Ramos (cell line): ENCODE data around the gene PRKG1.

Source experiments
- in situ Hi-C: fragments of 300-500 bp; cut with MboI; formaldehyde crosslinking; loops from one replicate; pipeline ENCODE4 v1.14.3; 2022; ENCODE audit warnings: low sequenced_read_pairs; ENCODE audit not compliant: unreplicated experiment

PRKG1 gene

DNA sequence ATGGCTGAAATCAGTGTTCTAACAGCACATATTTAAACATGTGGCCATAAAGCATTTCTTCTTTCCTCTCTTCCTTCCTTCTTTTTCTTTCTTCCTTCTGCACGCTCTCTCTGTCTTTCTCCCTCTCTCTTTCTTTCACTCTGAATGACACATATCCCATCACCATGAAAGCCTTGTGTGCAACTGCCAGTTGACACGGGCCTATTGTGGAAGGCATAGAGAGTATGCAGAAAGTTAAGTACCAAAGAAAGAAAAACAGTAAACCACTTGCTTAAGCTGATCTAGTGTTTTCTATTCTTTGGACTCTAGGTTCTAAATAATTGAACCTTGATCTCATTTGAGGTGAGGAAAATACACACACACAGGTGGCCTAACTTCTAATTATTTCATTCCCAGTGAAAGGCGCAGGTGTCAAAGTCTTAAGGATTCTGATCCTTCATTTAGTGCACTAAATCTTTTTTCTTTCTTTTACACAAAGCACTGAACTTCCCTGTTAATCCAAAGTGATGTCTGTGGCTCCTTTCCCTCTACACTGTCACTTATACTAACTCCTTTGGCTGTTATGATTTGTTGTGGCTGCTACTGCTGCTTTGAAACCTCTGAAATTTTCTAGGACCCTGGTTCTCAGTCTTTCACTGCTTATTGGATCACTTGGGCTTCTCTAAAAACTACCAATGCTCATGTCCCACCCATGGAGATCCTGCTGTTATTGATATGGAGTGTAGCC is 1257.5 kb downstream of the PRKG1 start:
- in situ Hi-C loops, result no loop called here

DNA sequence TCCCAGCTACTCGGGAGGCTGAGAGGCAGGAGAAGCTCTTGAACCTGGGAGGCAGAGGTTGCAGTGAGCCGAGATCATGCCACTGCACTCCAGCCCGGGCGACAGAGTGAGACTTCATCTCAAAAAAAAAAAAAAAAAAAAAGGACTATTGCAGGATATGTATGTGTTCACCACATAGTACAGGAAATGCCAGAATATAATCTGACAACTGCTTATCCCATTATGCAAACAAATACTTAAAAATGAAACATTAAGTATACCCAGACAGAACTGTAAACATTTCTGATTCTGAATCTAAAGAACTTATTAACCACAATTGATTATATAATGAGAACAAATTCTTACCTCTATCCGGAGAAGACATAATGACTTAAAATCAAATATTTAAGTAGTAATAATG is 1258.5 kb downstream of the PRKG1 start:
- in situ Hi-C loops, result no loop called here

DNA sequence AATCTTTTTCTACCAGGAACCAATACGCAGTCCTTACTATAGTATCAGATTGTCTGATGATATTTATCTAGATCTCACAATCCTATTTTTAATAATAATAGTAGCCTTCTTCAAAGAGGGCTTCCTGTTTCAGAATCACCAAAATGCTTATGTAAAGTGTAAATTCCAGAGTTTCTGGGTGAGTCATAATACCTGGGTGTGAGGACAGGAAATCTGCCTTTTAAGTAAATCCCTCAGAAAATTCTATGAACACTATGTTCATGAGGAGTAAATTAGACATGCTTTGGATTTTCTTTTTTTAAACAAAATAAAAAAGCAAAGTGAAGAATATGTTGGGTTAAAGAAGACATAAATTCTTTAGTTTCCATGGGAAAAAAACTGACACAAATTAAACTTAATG is 1260.3 kb downstream of the PRKG1 start:
- in situ Hi-C loops, result no loop called here

- in situ Hi-C loops, result no loop called here
These were observed 1261.4 kb downstream of the PRKG1 start for GRCh38 chr10:52335665-52336064.

DNA sequence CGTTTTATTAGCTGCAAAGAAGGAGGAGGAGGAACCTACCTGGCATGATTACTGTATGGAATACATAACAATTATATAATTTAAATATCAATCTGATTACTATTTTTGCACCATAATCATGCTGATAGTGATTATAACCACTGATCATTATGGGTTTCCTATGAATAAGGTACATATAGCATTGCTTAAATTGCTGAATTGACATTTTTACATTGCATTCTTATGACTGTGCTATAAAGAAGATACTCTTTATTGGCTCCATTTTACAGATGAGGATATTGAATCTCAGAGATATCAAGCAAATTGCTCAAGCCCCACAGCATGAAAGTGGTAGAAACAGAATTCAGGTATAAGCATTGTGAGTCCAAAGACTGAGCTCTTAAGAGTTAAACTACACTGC is 1262.9 kb downstream of the PRKG1 start:
- in situ Hi-C loops, result no loop called here

DNA sequence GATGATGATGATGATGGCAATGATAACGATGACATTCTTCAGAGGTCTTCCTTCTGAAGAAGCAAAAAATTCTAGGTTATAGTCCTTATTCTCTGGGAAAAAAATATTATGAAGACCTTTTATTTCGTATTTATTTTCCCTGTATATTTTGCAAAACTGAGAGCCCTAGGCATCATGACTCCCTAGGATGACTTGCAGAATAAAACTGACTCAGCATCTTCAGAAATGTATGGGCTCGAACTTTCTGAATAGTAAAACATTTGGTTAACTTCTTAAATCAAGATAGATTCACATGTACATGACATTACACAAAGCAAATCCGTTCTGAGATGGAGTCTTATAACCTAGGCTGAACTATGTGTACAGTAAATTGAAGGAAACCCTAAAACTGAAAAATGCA is 1269.2 kb downstream of the PRKG1 start:
- in situ Hi-C loops, result no loop called here

- in situ Hi-C loops, result no loop called here
These were observed 1272.4 kb downstream of the PRKG1 start for GRCh38 chr10:52346394-52347326.

DNA sequence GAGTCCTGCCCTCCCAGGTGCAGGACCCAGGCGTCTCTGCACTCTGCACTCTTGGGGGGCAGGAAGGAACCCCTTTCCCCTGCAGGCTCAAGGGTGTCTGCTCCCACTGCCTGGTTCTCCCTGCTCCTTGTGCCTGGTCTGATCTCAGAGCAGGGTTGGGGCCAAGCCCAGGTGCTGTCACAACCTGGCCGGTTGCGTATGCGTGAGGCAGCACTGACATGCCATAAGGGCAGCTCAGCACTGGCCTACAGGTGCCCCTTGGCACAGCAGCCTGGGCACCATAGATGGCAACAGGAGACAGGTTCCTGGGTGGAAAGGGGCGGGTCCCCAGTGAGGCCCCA is 1273.0 kb downstream of the PRKG1 start:
- in situ Hi-C loops, result no loop called here
